ENCODE data around the gene HOXC9. TPM values are rescaled to one million over a fixed set of nuclear protein-coding genes. Genes with fewer than 3 reads are reported as not detected.

The HOXC9 gene
- total RNA-seq, 1 experiment from 2014 or later = 21.1 TPM

- intact Hi-C loops (cut with micrococcal nuclease; ENCODE audit: unreplicated experiment) = no loop called here
- no peaks in the 10 kb centered on the region for H3K36me3 ChIP-seq (ENCODE audit: insufficient read depth, low read length, poor library complexity, severe bottlenecking)
- no peak for DNase-seq (ENCODE audit: low spot score)
- no peaks in the 10 kb centered on the region for H3K27me3 ChIP-seq (replicated peaks; ENCODE audit: insufficient read depth, low read depth, low read length, poor library complexity)
- H3K27ac ChIP-seq (ENCODE audit: low read depth, low read length, poor library complexity, severe bottlenecking) = no peak overlapping the region
- POLR2A ChIA-PET (ENCODE audit: low non-redundant PET) = no interaction called here
- H3K9me3 ChIP-seq (ENCODE audit: low read depth, low read length, poor library complexity, severe bottlenecking) = no peaks in the 10 kb centered on the region
- H3K4me1 ChIP-seq (ENCODE audit: insufficient read depth, low read length, poor library complexity, severe bottlenecking) = peaks cover 20% of the 10 kb centered on the region
- no TSS peak for BruUV-seq (replicated peaks)
- CTCF ChIA-PET = no interaction called here
- no peak overlapping the region for H3K4me3 ChIP-seq (ENCODE audit: low read depth, low read length, poor library complexity, severe bottlenecking)
- no peak for TF ChIP-seq EZH2 (IDR thresholded peaks at IDR 0.05; ENCODE audit: borderline replicate concordance, low read depth, low read length, poor library complexity, severe bottlenecking)
- no peak for TF ChIP-seq CTCF (conservative IDR thresholded peaks at IDR 0.05; ENCODE audit: low read depth, low read length)
Observed at GRCh38 chr12:54048406-54049093, 48.6 kb downstream of the HOXC9 start.

- no peak overlapping the region for H3K4me3 ChIP-seq (ENCODE audit: low read depth, low read length, poor library complexity, severe bottlenecking)
- no peaks in the 10 kb centered on the region for H3K27me3 ChIP-seq (replicated peaks; ENCODE audit: insufficient read depth, low read depth, low read length, poor library complexity)
- intact Hi-C loops (cut with micrococcal nuclease; ENCODE audit: unreplicated experiment) = no loop called here
Observed at GRCh38 chr12:54049108-54049507, 49.1 kb downstream of the HOXC9 start.

GRCh38 chr12:54050482-54050810 is 50.5 kb downstream of the HOXC9 start:
- ChIA-PET CTCF (interaction anchor here (1.1 kb wide), 1 partner anchor 18 kb away, joined by 4 read pairs; the partner anchor contains the start of gene HOXC5), POLR2A (ENCODE audit: low non-redundant PET) (interaction anchor here (0.8 kb wide), 1 partner anchor 25 kb away, joined by 4 read pairs; no protein-coding TSS in a partner anchor)
- DNase-seq (ENCODE audit: low spot score) = no peak
- H3K4me3 ChIP-seq (ENCODE audit: low read depth, low read length, poor library complexity, severe bottlenecking) = no peak overlapping the region
- no peaks in the 10 kb centered on the region for H3K9me3 ChIP-seq (ENCODE audit: low read depth, low read length, poor library complexity, severe bottlenecking)
- H3K27me3 ChIP-seq (replicated peaks; ENCODE audit: insufficient read depth, low read depth, low read length, poor library complexity) = no peaks in the 10 kb centered on the region
- TF ChIP-seq EZH2 (IDR thresholded peaks at IDR 0.05; ENCODE audit: borderline replicate concordance, low read depth, low read length, poor library complexity, severe bottlenecking) = no peak
- peaks cover 30% of the 10 kb centered on the region for H3K4me1 ChIP-seq (ENCODE audit: insufficient read depth, low read length, poor library complexity, severe bottlenecking)
- H3K27ac ChIP-seq (ENCODE audit: low read depth, low read length, poor library complexity, severe bottlenecking) = no peak overlapping the region
- H3K36me3 ChIP-seq (ENCODE audit: insufficient read depth, low read length, poor library complexity, severe bottlenecking) = no peaks in the 10 kb centered on the region
- no TSS peak for BruUV-seq (replicated peaks)
- intact Hi-C loops (cut with micrococcal nuclease; ENCODE audit: unreplicated experiment) = no loop called here

More at GRCh38 chr12:54049108-54049507, 49.1 kb downstream of the HOXC9 start:
- Histone ChIP-seq H3K36me3 (ENCODE audit: insufficient read depth, low read length, poor library complexity, severe bottlenecking) (no peaks in the 10 kb centered on the region), H3K27ac (ENCODE audit: low read depth, low read length, poor library complexity, severe bottlenecking) (no peak overlapping the region), H3K4me1 (ENCODE audit: insufficient read depth, low read length, poor library complexity, severe bottlenecking) (peaks cover 21% of the 10 kb centered on the region), H3K9me3 (ENCODE audit: low read depth, low read length, poor library complexity, severe bottlenecking) (no peaks in the 10 kb centered on the region)
- no peak for DNase-seq (ENCODE audit: low spot score)
- TF ChIP-seq EZH2 (IDR thresholded peaks at IDR 0.05; ENCODE audit: borderline replicate concordance, low read depth, low read length, poor library complexity, severe bottlenecking) = no peak
- no peak for TF ChIP-seq CTCF (conservative IDR thresholded peaks at IDR 0.05; ENCODE audit: low read depth, low read length)
- CTCF ChIA-PET = no interaction called here
- no TSS peak for BruUV-seq (replicated peaks)
- POLR2A ChIA-PET (ENCODE audit: low non-redundant PET) = no interaction called here
